H9 (cell line): ENCODE results near the gene PGM1. TPM values are rescaled to one million over a fixed set of nuclear protein-coding genes. Genes with fewer than 3 reads are reported as not detected.

Experiments used
- DNase-seq: peaks from one replicate; pipeline ENCODE4 v3.0.0-alpha.2; 2017
- H2AFZ ChIP-seq: one replicate; pipeline ENCODE4 v1.6.1; 2013; ENCODE audit warnings: mild to moderate bottlenecking, low read length, control low read depth, moderate library complexity
- H2AK5ac ChIP-seq: 2 replicates; pipeline ENCODE4 v1.6.1; 2013; ENCODE audit warnings: low read length, control low read depth, mixed read lengths; ENCODE audit not compliant: insufficient read length
- H2BK120ac ChIP-seq: one replicate; pipeline ENCODE4 v1.6.1; 2013; ENCODE audit warnings: low read depth, mild to moderate bottlenecking, low read length, control low read depth, inconsistent platforms; ENCODE audit not compliant: poor library complexity, severe bottlenecking
- H2BK12ac ChIP-seq: 2 replicates; pipeline ENCODE4 v1.6.1; 2013; ENCODE audit warnings: low read length, control low read depth, mixed read lengths, low read depth; ENCODE audit not compliant: insufficient read length
- H2BK15ac ChIP-seq: 2 replicates; pipeline ENCODE4 v1.6.1; 2013; ENCODE audit warnings: low read depth, low read length, control low read depth
- H2BK20ac ChIP-seq: one replicate; pipeline ENCODE4 v1.6.1; 2013; ENCODE audit warnings: low read depth, mild to moderate bottlenecking, low read length, control low read depth, inconsistent platforms; ENCODE audit not compliant: poor library complexity, severe bottlenecking
- H2BK5ac ChIP-seq: 2 replicates; pipeline ENCODE4 v1.6.1; 2013; ENCODE audit warnings: low read length, control low read depth, mixed read lengths; ENCODE audit not compliant: insufficient read length
- H3K14ac ChIP-seq: 2 replicates; pipeline ENCODE4 v1.6.1; 2013; ENCODE audit warnings: low read length, control low read depth; ENCODE audit not compliant: insufficient read depth
- H3K18ac ChIP-seq: 2 replicates; pipeline ENCODE4 v1.6.1; 2013; ENCODE audit warnings: low read depth, mild to moderate bottlenecking, mixed read lengths, low read length, control low read depth; ENCODE audit not compliant: insufficient read length
- H3K23ac ChIP-seq: 2 replicates; pipeline ENCODE4 v1.6.1; 2013; ENCODE audit warnings: low read length, control low read depth, mixed read lengths, low read depth; ENCODE audit not compliant: insufficient read length
- H3K23me2 ChIP-seq: 2 replicates; pipeline ENCODE4 v1.6.1; 2013; ENCODE audit warnings: low read depth, mild to moderate bottlenecking, mixed read lengths, low read length, control low read depth; ENCODE audit not compliant: insufficient read length, poor library complexity, severe bottlenecking
- H3K27ac ChIP-seq: 2 replicates; pipeline ENCODE4 v1.5.1; 2013; ENCODE audit warnings: low read length, control low read depth, mixed read lengths, low read depth; ENCODE audit not compliant: insufficient read length
- H3K27me3 ChIP-seq: 2 replicates; pipeline ENCODE4 v1.6.1; 2013; ENCODE audit warnings: low read length, control low read depth, inconsistent platforms; ENCODE audit not compliant: insufficient read depth
- H3K4ac ChIP-seq: 2 replicates; pipeline ENCODE4 v1.6.1; 2013; ENCODE audit warnings: low read depth, mild to moderate bottlenecking, control low read depth, inconsistent platforms, low read length, moderate library complexity
- H3K4me1 ChIP-seq: 2 replicates; pipeline ENCODE4 v1.6.1; 2013; ENCODE audit warnings: low read length, control low read depth, inconsistent platforms; ENCODE audit not compliant: insufficient read depth
- H3K4me2 ChIP-seq: 2 replicates; pipeline ENCODE4 v1.6.1; 2013; ENCODE audit warnings: low read length, control low read depth, mixed read lengths; ENCODE audit not compliant: insufficient read length, insufficient read depth
- H3K56ac ChIP-seq: 2 replicates; pipeline ENCODE4 v1.6.1; 2013; ENCODE audit warnings: low read depth, mild to moderate bottlenecking, mixed read lengths, low read length, control low read depth; ENCODE audit not compliant: insufficient read length
- H3K79me1 ChIP-seq: 2 replicates; pipeline ENCODE4 v1.6.1; 2013; ENCODE audit warnings: low read depth, mild to moderate bottlenecking, moderate library complexity, low read length, control low read depth, inconsistent platforms; ENCODE audit not compliant: insufficient read depth, poor library complexity, severe bottlenecking
- H3K79me2 ChIP-seq: 2 replicates; pipeline ENCODE4 v1.6.1; 2013; ENCODE audit warnings: low read length, control low read depth, inconsistent platforms; ENCODE audit not compliant: insufficient read depth
- H3K9ac ChIP-seq: 2 replicates; pipeline ENCODE4 v1.6.1; 2013; ENCODE audit warnings: low read length, control low read depth, mixed read lengths; ENCODE audit not compliant: insufficient read length; ENCODE audit errors: extremely low read depth
- H3K9me3 ChIP-seq: one replicate; pipeline ENCODE4 v1.6.1; 2013; ENCODE audit warnings: low read depth, low read length, inconsistent platforms; ENCODE audit not compliant: control insufficient read depth
- H3T11ph ChIP-seq: one replicate; pipeline ENCODE4 v1.6.1; 2013; ENCODE audit warnings: mild to moderate bottlenecking, low read length, control low read depth, inconsistent platforms
- H4K20me1 ChIP-seq: one replicate; pipeline ENCODE4 v1.6.1; 2013; ENCODE audit not compliant: control insufficient read depth, insufficient read length, insufficient read depth
- H4K5ac ChIP-seq: 2 replicates; pipeline ENCODE4 v1.6.1; 2013; ENCODE audit warnings: low read depth, mild to moderate bottlenecking, mixed read lengths, low read length, control low read depth; ENCODE audit not compliant: insufficient read length
- H4K8ac ChIP-seq: replicated peaks from 2 replicates; pipeline ENCODE4 v1.6.1; 2013; ENCODE audit warnings: low read length, control low read depth, mixed read lengths, low read depth; ENCODE audit not compliant: insufficient read length
- H4K91ac ChIP-seq: 2 replicates; pipeline ENCODE4 v1.6.1; 2013; ENCODE audit warnings: low read depth, mild to moderate bottlenecking, moderate library complexity, mixed read lengths, low read length, control low read depth; ENCODE audit not compliant: insufficient read length
- H3K27ac Mint-ChIP-seq, 3 experiments: 2 replicates in 2 of 3; 3 replicates in 1 of 3; pipeline ENCODE4 v1.8.0; 2020 to 2021; ENCODE audit warnings: mixed read lengths in 3 of 3, mild to moderate bottlenecking in 1 of 3, moderate library complexity in 1 of 3
- H3K27me3 Mint-ChIP-seq: 2 replicates; pipeline ENCODE4 v1.8.0; 2021; ENCODE audit warnings: low read depth, mild to moderate bottlenecking, moderate library complexity, mixed read lengths
- H3K36me3 Mint-ChIP-seq, 3 experiments: 2 replicates in 2 of 3; 3 replicates in 1 of 3; pipeline ENCODE4 v1.8.0; 2020 to 2021; ENCODE audit warnings: low read depth in 3 of 3, mixed read lengths in 3 of 3; ENCODE audit not compliant: insufficient read depth in 1 of 3
- H3K4me1 Mint-ChIP-seq, 2 experiments: 2 replicates each; pipeline ENCODE4 v1.8.0; 2020; ENCODE audit warnings: mixed read lengths in 2 of 2
- H3K4me3 Mint-ChIP-seq, 2 experiments: 2 replicates in 1 of 2; 3 replicates in 1 of 2; pipeline ENCODE4 v1.8.0; 2020 to 2021; ENCODE audit warnings: mild to moderate bottlenecking in 2 of 2, mixed read lengths in 2 of 2, moderate library complexity in 1 of 2
- H3K9me3 Mint-ChIP-seq, 2 experiments: 2 replicates in 1 of 2; 3 replicates in 1 of 2; pipeline ENCODE4 v1.8.0; 2020; ENCODE audit warnings: mild to moderate bottlenecking in 2 of 2, mixed read lengths in 2 of 2, moderate library complexity in 1 of 2
- CTCF ChIP-seq: fragments of 200-600 bp; sonication (generic); conservative IDR thresholded peaks from 3 replicates; pipeline ENCODE4 v1.8.0; 2021; ENCODE audit warnings: antibody characterized with exemption, mild to moderate bottlenecking
- WGBS: extraction: QIAGEN DNeasy Blood & Tissue Kit; methylation state at CpG from one replicate; pipeline ENCODE4 v1.1.7; 2013; ENCODE audit warnings: missing lambda C conversion rate, low lambda C conversion rate, mixed read lengths; ENCODE audit not compliant: insufficient read length; ENCODE audit errors: extremely low coverage; 5-methylcytosine and 5-hydroxymethylcytosine counted together
- total RNA-seq: library from RNA; stranded (reverse); gene quantifications from 2 replicates; pipeline ENCODE4 v1.2.1, GENCODE V29; 2021

PGM1 gene
- total RNA-seq, 1 experiment from 2014 or later, result 56.4 TPM

- Histone ChIP-seq H4K5ac (no peak overlapping the region), H3K27ac (no peak overlapping the region), H2BK15ac (no peak overlapping the region), H3K18ac (no peak overlapping the region), H4K20me1 (no peaks in the 10 kb centered on the region), H3K79me1 (no peaks in the 10 kb centered on the region), H2BK20ac (no peak overlapping the region), H3K27me3 (no peaks in the 10 kb centered on the region), H2BK12ac (no peak overlapping the region), H2AFZ (no peak overlapping the region), H3K79me2 (no peaks in the 10 kb centered on the region), H2BK5ac (no peak overlapping the region), H3K23me2 (no peaks in the 10 kb centered on the region), H3K4me1 (no peaks in the 10 kb centered on the region), H3K9ac (no peak overlapping the region), H3K4ac (no peak overlapping the region), H3K4me2 (no peak overlapping the region), H2BK120ac (no peak overlapping the region), H3K14ac (no peak overlapping the region), H2AK5ac (no peak overlapping the region), H3T11ph (no peak overlapping the region), H3K9me3 (no peaks in the 10 kb centered on the region), H3K56ac (no peak overlapping the region), H3K23ac (no peak overlapping the region), H4K91ac (no peak overlapping the region), H4K8ac (no peak overlapping the region)
- Mint-ChIP-seq H3K36me3 (peaks cover 0 to 23% (median 5%) of the 10 kb centered on the region in 3 experiments; a peak in 4 of 7 replicates), H3K27ac (no peak overlapping the region), H3K4me1 (no peaks in the 10 kb centered on the region), H3K9me3 (no peaks in the 10 kb centered on the region), H3K4me3 (no peak overlapping the region), H3K27me3 (no peaks in the 10 kb centered on the region)
- TF ChIP-seq CTCF, result no peak
- no peak for DNase-seq
- WGBS, result no CpG with 5 or more reads among the region's 4 CpGs
These were observed 40.1 kb downstream of the PGM1 start for GRCh38 chr1:63633281-63633680.
